Measurements from ENCODE around the gene FLNB. TPM values are rescaled to one million over a fixed set of nuclear protein-coding genes. Genes with fewer than 3 reads are reported as not detected.

Gene FLNB
- total RNA-seq, 1 experiment from 2014 or later, result 83.4 TPM

- Histone ChIP-seq H4K5ac (ENCODE audit: insufficient read length, low read depth, low read length) (no peak overlapping the region), H2AFZ (ENCODE audit: low read length) (no peak overlapping the region), H3K27me3 (ENCODE audit: insufficient read depth, low read length) (no peaks in the 10 kb centered on the region), H3K23ac (ENCODE audit: insufficient read length, low read depth, low read length) (no peak overlapping the region), H3K14ac (ENCODE audit: insufficient read depth, low read length) (no peak overlapping the region), H2AK5ac (ENCODE audit: insufficient read length, low read length) (no peak overlapping the region), H2BK5ac (ENCODE audit: insufficient read length, low read length) (no peak overlapping the region), H3K4ac (ENCODE audit: low read depth, low read length) (no peak overlapping the region), H2BK120ac (ENCODE audit: low read depth, low read length, poor library complexity, severe bottlenecking) (no peak overlapping the region), H3K23me2 (ENCODE audit: insufficient read length, low read depth, low read length, poor library complexity, severe bottlenecking) (no peaks in the 10 kb centered on the region), H3K27ac (ENCODE audit: insufficient read length, low read depth, low read length) (no peak overlapping the region), H3K79me1 (ENCODE audit: insufficient read depth, low read depth, low read length, poor library complexity, severe bottlenecking) (no peaks in the 10 kb centered on the region), H2BK15ac (ENCODE audit: low read depth, low read length) (no peak overlapping the region), H3K9ac (ENCODE audit: extremely low read depth, insufficient read length, low read length) (no peak overlapping the region), H3K18ac (ENCODE audit: insufficient read length, low read depth, low read length) (no peak overlapping the region), H3K4me1 (ENCODE audit: insufficient read depth, low read length) (peaks cover 34% of the 10 kb centered on the region), H3K79me2 (ENCODE audit: insufficient read depth, low read length) (peaks cover 18% of the 10 kb centered on the region), H3T11ph (ENCODE audit: low read length) (no peak overlapping the region), H4K91ac (ENCODE audit: insufficient read length, low read depth, low read length) (no peak overlapping the region), H4K8ac (replicated peaks; ENCODE audit: insufficient read length, low read depth, low read length) (no peak overlapping the region), H4K20me1 (ENCODE audit: control insufficient read depth, insufficient read depth, insufficient read length) (no peaks in the 10 kb centered on the region), H3K9me3 (ENCODE audit: control insufficient read depth, low read depth, low read length) (no peaks in the 10 kb centered on the region), H2BK20ac (ENCODE audit: low read depth, low read length, poor library complexity, severe bottlenecking) (no peak overlapping the region), H3K4me2 (ENCODE audit: insufficient read depth, insufficient read length, low read length) (no peak overlapping the region), H3K56ac (ENCODE audit: insufficient read length, low read depth, low read length) (no peak overlapping the region), H2BK12ac (ENCODE audit: insufficient read length, low read depth, low read length) (no peak overlapping the region)
- H3K9me3 Mint-ChIP-seq, result no peaks in the 10 kb centered on the region
- H3K4me3 Mint-ChIP-seq, result peak overlapping the region in 1 of 2 experiments; percentile 13; a peak in 1 of 5 replicates
- peaks cover 62 to 72% of the 10 kb centered on the region in 2 experiments for H3K4me1 Mint-ChIP-seq
- H3K27me3 Mint-ChIP-seq (ENCODE audit: low read depth), result no peaks in the 10 kb centered on the region
- no peak for DNase-seq
- H3K27ac Mint-ChIP-seq, result peak overlapping the region; percentile 78 to 98 (median 94)
- TF ChIP-seq, protein P1, sequence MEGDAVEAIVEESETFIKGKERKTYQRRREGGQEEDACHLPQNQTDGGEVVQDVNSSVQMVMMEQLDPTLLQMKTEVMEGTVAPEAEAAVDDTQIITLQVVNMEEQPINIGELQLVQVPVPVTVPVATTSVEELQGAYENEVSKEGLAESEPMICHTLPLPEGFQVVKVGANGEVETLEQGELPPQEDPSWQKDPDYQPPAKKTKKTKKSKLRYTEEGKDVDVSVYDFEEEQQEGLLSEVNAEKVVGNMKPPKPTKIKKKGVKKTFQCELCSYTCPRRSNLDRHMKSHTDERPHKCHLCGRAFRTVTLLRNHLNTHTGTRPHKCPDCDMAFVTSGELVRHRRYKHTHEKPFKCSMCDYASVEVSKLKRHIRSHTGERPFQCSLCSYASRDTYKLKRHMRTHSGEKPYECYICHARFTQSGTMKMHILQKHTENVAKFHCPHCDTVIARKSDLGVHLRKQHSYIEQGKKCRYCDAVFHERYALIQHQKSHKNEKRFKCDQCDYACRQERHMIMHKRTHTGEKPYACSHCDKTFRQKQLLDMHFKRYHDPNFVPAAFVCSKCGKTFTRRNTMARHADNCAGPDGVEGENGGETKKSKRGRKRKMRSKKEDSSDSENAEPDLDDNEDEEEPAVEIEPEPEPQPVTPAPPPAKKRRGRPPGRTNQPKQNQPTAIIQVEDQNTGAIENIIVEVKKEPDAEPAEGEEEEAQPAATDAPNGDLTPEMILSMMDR (conservative IDR thresholded peaks at IDR 0.05), result no peak
- no peaks in the 10 kb centered on the region; a peak in 1 of 7 replicates for H3K36me3 Mint-ChIP-seq (ENCODE audit: insufficient read depth in 1 of 3, low read depth in 3 of 3)
- WGBS (ENCODE audit: extremely low coverage, insufficient read length, low lambda C conversion rate), result no CpG with 5 or more reads among the region's 6 CpGs
These were observed 34.9 kb downstream of the FLNB start for GRCh38 chr3:58042947-58043707.

Measured in H9 (cell line).